GM12875 (cell line): Measurements from ENCODE around the gene HOTAIR.

Experiments used
- H3K4me3 ChIP-seq: one replicate; pipeline ENCODE4 v1.5.1; 2011; ENCODE audit warnings: low read depth, low read length, control low read depth
- CTCF ChIP-seq: IDR thresholded peaks from 2 replicates; pipeline ENCODE4 v1.5.1; 2011; ENCODE audit warnings: low read depth, mild to moderate bottlenecking, control low read depth, inconsistent platforms, low read length, moderate library complexity, borderline replicate concordance; ENCODE audit not compliant: insufficient read depth

HOTAIR gene

GRCh38 chr12:53978477-53979356, 4.0 kb upstream of the HOTAIR start:
- TF ChIP-seq CTCF, result no peak
- no peak overlapping the region for H3K4me3 ChIP-seq

- no peak overlapping the region for H3K4me3 ChIP-seq
Measured at GRCh38 chr12:53977596-53978445, 3.1 kb upstream of the HOTAIR start.

GRCh38 chr12:53976823-53977595, 2.3 kb upstream of the HOTAIR start:
- H3K4me3 ChIP-seq, result no peak overlapping the region
- TF ChIP-seq CTCF, result no peak

More at GRCh38 chr12:53977596-53978445, 3.1 kb upstream of the HOTAIR start:
- no peak for TF ChIP-seq CTCF

GRCh38 chr12:53976172-53976822, 1.5 kb upstream of the HOTAIR start:
- no peak overlapping the region for H3K4me3 ChIP-seq
- TF ChIP-seq CTCF, result no peak

GRCh38 chr12:53975479-53976152, 862 bp upstream of the HOTAIR start:
- H3K4me3 ChIP-seq, result no peak overlapping the region
- no peak for TF ChIP-seq CTCF

- H3K4me3 ChIP-seq, result peak overlapping the region; percentile 55
Measured at GRCh38 chr12:53975064-53975471, 314 bp upstream of the HOTAIR start.

More at GRCh38 chr12:53975064-53975471, 314 bp upstream of the HOTAIR start:
- TF ChIP-seq CTCF, result no peak
